Stimulated activated CD4-positive, alpha-beta T cell treated with anti-CD3 and anti-CD28 coated beads, Interleukin-4, amount 100 ng/mL, for 24 hours (primary cell): ENCODE measurements around the gene OLIG2.

ENCODE experiments used
- DNase-seq: peaks from one replicate; pipeline ENCODE4 v3.0.0-alpha.2; 2020

Gene OLIG2

DNA sequence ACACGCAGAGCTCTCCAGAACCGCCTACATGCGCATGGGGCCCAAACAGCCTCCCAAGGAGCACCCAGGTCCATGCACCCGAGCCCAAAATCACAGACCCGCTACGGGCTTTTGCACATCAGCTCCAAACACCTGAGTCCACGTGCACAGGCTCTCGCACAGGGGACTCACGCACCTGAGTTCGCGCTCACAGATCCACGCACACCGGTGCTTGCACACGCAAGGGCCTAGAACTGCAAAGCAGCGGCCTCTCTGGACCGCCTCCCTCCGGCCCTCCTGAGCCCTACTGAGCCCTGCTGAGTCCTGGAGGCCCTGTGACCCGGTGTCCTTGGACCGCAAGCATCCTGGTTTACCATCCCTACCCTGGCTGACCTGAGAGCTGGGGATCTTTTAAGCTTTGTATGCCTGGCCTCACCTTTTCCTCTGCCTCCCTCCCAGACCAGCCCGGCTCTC, 8.3 kb downstream of the OLIG2 start:
- no peak for DNase-seq

DNA sequence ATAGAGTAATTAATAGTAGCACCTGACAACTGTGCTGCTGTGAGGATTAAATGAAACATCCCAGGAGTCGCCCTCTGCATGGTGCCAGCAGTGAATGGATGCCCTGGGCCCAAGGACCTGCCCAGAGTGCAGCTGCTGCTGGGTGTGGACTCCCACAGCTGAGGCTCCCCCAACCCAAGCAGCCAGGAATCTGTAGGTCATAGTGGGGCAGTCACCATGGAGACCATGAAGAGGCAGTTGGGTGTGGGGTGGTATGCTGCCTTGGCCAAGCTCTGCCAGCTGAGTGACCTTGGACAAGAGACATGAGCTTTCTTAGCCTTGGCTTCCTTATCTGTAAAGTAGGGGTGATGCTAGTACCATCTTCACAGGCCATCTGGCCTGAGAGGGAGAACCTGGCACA, 9.4 kb downstream of the OLIG2 start:
- DNase-seq = no peak

DNA sequence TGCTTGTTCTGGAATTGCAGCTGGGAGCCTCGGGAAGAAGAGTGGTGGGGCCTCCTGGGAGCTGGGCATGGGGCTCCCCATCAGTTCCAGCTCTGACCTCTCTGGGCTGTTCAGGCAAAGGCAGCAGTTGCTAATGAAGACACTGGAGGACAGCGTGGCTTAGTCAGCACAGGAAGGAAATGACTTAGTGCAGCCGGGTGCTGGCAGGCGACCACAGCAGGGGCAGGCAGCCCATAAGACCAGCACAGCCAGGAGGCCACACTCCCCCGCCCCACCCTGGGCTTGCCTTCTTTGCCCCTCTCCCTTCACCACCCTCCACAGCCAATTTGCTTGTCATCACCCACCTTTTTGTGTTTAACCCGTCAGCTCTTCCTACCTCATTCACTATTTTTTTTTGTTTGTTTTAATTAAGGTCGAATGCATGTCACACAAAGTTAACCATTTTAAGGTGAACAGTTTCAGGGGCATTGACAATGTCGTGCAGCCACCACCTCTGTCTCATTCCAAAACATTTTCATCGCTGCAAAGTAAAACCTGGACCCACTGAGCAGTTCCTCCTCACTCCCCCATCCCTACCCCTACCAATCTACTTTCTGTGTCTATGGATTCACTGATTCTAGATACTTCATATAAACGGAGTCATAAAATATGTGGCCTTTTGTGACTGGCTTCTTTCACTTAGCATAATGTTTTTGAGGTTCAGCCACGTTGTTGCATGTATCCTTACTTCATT, 10.9 kb downstream of the OLIG2 start:
- DNase-seq = no peak

DNA sequence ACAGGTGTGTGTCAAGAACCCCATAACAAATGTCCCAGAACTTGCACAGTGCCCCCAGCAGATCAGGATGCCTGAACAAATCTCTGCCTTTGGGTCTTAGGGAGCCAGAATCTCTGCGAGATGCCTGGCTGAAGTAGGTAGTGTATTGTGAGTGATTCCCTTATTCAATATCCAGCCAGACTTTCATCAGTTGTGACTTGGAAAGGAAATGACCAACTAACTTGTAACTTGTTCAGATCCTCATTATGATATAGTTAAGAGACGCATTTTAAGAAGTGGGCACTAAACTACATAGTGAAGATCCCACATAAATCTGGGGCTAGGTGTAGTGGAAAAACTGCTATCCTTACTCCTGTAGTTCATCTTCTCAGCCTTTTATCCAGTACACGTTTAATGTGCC, 11.8 kb downstream of the OLIG2 start:
- no peak for DNase-seq

DNA sequence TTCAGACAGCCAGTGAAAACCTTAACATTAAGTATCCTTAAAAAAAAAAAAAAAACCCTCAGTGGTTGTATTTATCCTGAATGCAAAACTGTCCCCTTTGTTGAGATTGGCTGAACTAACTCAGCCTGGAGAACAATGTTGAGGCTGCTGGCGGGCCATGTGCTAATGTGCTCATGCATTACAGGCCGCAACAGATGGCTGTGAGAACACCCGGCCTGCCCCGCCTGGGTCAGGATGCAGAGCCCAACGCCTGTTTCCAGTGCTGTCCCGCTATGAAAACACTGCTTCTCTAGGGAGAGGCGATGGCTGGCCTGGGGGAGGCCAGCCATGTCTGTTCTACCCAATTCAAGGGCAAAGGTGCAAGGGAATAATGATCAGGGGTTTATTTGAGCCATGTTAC, 13.8 kb downstream of the OLIG2 start:
- DNase-seq = no peak

DNA sequence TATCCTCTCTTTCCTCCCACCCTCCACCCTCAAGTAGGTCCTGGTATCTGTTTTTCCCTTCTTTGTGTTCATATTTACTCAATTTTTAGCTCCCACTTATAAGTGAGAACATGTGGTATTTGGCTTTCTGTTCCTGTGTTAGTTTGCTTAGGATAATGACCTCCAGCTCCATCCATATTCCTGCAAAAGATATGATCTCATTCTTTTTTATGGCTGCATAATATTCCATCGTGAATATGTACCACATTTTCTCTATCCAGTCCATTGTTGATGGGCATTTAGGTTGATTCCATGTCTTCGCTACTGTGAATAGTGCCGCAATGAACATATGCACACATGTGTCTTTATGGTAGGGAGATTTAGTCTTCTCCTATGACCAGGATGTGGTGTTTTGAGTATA, 14.5 kb downstream of the OLIG2 start:
- no peak for DNase-seq

DNA sequence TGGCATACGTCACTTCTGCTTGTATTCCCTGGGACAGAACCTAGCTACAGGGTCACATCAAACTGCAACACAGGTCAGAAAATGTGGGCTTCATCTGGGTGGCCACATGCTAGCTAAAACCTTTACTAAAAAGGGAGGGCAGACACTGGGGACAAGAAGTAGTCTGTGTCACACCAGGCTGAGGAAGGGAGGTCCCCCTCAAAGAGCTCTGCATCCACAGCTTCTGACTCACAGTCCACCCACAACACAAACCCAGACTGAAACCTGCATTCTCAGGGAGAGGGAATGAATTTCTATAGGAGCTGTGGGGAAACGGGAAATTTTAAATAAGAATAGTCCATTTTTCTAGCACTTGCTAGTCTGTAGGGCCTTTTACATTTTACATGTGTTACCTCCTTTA, 16.2 kb downstream of the OLIG2 start:
- DNase-seq = no peak

DNA sequence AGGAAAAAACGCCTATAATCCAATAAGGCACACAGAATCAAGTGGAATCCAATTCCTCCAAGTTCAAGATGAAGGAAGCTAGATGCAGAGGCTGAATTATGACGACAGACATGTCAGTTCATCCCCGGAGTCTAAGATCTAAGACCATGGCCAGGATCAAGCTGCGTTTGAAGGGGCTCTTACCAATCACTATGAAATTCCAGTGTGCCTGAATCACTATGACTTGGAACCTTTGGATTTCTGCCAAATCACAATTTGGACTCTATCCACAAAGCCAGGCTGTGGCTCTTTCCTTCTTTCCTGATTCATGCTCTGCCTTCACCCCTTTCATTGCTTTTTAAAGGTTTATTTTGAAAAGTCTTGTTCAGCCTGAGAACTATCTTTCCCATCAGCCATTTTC, 17.1 kb downstream of the OLIG2 start:
- no peak for DNase-seq

DNA sequence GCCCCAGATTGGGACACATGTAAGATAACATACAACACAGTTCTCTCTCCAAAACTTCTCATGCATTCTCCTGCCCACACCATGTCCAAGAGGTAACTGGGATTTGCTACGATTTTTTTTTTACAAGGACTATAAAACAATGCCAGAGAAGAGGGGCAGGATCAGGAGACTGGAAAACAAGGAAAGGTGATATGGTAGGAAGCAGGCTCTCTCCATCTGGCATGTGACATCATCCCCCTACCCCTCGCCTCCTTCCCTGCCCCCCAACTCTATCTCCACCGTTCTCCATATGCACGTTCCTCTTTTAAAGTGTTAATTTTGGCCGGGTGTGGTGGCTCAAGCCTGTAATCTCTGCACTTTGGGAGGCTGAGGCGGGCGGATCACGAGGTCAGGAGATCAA, 20.7 kb downstream of the OLIG2 start:
- no peak for DNase-seq

DNA sequence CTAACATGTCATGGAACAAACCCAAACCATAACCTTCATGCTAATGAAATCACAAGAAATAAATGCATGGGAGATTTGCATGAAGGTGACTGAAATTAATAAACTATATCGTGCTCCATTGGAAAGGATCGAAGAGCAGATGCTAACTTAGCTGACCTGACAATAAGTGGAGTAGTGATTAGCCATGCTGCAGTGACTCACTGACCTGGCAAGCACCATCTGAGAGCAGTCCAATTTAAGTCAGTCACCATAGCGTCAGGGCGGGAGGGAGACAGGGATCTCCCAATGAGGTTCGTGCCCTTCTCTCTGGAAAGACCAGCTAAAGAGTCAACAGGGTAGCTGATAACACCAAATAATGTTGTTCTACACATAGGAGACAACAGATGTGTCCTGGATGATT, 21.5 kb downstream of the OLIG2 start:
- DNase-seq = no peak

DNA sequence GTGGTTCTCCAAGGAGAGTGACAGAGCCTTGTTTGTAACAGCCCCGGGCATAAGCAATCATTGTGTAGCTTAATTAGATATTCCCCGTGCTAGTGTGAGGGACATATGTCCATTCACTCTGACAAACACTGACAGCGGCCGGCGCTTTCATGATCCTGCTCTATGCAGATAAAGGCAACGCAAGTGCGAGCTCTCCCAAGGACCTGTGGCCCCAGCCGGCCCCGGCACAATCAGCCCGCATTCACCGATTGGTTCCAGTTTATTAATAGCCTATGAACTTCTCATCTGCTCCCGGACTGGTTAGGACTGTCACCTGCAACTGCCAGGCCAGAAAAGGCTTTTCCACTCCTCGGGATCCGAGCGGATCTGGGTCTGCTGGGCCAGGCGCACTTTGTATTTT, 26.2 kb downstream of the OLIG2 start:
- no peak for DNase-seq

DNA sequence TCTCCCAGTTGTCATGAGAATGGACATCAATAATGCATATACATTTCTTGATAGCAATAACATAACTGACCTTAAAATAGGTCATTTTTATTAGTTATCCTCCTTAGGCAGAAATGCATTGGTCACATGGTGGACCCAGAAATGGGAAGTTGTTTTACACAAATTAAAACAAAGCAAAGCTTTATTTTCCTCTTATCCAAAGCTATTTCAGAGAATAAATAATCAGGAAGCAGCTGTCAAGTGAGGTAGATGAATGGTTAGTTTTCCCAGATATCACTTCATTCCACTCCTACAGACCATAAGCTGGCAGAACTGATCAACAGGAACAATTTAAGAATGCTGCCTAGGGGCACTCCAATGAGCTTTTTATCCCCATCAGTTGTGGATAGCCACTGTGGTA, 28.2 kb downstream of the OLIG2 start:
- no peak for DNase-seq

DNA sequence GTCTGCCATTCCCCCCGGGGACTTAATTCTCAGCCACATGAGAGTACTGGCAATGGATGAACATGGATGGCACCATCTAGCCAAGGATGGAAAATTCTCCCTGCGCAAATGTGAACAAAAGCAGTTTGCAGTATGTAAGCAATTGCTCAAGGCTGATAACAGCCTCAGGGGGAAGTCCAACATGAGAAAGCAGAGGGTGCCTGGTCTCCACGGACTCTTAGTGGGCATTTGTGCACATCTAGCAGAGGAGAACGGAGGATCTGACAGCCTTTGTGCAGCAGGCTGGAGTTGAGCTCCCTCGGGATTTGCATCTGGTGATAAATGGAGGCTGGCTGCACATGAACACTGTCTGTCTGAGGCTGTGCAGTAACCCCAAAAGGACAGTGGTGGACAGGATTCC, 30.3 kb downstream of the OLIG2 start:
- no peak for DNase-seq

DNA sequence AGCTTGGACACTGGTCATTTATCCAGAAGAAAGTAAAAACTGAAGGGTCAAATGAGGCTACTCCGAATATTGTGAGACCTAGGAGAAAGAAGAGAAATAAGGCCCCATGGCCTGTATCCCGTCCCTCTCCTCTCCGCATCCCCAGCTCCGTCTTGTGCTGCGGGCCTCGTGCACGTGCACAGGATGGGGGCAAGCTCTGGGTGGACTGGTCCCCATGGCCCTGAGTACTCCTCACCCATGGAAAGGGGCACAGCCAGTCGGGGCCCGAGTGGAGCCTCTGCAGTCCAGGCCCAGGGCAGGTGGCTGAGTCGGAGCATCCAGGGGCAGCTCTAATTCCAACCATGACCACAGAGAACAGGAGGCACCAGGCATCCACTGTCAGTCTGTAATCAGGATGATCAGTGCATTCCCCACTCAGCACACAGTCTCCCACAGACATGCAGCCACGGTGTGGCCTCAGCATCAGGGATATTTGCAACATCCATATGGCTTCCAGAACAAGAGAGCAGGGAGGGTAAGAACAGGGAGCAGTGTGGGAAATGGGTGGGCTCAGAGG, 31.7 kb downstream of the OLIG2 start:
- no peak for DNase-seq

DNA sequence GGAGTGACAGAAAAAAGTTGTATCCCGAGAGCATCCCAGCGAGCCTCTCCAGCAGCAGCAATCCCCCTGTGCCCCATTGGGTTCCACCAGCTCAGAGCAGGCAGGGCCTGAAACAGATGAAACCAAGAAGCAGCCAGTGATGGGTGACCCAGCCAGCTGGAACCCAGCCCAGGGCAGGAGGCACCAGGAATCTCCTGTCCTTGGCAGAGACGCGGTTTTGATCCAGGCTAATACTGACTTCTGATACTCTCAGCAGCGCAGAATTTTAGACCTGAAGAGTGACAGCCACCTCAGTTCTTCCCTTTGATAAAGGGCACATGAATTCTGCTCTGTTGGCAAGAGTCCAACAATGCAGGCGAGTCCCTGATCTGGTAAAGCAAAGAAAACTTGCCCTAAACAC, 32.8 kb downstream of the OLIG2 start:
- no peak for DNase-seq

DNA sequence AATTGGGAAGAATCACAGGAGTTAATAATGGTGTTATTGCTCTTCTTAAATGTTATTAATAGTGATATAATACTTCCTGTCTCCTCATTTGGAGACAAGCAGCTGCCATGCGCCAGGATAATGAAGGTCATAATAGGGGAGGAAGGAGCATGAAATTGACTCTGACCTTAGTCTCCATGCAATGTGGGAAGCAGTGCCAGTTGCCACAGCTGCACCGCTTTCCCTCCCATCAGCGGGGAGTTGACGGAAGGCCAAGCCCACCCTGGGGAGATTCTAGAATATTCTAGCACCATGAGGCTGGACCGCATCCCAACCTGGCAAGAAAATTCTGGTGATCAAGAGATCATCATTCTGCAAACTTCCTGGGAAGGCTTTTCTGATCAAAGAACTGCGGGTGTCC, 33.2 kb downstream of the OLIG2 start:
- DNase-seq = no peak

DNA sequence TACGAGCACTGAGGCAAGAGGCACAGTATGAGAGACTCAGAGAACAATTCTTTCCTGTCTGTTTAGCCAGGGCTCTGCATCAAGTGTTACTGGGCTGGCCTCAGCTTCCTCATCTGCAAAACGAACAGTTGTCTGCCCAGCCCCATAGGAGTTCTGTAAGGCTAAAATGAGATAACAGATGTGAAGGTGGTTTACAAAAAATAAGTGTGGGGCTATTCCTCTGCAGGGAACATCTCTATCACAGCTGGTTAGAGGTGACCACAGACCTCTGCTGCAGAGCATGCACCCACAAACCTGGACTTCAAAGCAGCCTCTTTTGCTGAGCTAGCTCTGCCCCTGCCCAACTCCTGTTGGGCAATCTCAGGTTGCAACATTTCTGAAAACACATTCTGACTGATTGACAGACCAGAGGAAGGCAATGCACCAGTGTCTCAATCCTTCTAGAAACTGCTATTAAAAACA, 33.7 kb downstream of the OLIG2 start:
- DNase-seq = no peak

DNA sequence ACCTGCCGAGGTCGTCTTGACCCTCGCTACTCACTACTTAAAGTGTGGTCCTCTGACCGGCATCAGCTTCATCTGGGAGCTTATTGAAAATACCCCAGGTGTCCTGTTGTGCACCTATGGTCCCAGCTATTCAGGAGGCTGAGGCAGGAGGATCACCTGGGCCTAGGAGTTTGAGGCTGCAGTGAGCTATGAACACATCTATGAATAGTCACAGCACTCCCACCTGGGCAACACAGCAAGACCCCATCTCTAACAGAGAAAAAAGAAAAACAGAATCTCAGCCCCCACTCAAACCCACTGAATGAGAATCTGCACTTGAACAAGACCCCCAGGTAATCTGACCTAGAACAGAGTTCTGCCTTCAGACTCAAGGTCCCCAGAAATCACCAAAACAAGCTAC, 35.5 kb downstream of the OLIG2 start:
- no peak for DNase-seq

DNA sequence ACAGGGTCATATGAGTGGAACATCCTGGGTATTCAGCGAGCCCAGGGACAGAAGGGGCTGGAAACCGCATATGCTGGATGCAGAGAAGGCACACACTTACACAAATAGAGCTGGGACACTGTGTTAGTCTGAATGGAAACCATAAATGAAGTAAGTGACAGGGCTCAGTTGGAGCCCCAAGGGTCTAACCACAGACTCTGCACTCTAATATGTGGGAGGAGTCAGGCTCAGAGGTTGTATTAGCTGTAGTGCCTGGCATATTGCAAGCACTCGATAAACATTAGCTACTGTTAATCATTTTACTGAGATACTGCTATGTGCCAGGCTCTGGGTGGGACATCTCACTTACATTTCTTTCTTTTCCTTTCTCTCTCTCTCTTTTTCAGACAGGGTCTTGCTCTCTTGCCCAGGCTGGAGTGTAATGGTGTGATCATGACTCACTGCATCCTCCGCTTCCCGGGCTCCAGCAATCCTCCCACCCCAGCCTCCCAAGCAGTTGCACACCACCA, 37.7 kb downstream of the OLIG2 start:
- DNase-seq = no peak

DNA sequence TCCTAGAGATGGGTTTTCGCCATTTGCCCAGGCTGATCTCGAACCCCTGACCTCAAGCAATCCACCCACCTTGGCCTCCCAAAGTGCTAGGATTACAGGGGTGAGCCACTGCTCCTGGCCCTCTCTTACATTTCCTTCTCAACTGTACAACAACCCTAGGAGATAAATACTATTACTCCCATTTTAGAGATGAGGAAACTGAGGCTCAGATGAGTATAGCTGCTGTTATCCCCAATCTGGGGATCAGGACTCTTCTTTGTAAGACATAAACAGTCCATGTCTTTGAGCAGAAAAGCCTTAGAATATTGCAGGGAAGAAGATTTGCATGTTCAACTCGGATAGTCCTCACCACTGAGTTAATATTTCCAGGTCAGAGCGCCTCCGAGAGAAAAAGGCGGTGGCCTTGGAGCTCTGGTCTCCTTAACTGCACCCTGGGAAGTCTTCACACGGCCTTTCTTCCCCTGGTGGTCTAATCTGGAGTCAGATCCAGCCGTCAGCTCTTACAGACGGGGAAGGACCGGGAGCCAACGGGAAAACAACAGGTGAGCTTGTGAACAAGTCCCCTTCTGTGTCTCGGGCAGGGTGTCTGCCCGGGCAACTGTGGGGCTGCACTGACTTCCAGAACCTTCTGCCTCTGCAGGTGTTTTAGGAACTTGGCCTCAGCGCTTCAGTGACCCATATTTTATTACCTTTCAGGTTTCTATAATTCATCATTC, 38.3 kb downstream of the OLIG2 start:
- no peak for DNase-seq

DNA sequence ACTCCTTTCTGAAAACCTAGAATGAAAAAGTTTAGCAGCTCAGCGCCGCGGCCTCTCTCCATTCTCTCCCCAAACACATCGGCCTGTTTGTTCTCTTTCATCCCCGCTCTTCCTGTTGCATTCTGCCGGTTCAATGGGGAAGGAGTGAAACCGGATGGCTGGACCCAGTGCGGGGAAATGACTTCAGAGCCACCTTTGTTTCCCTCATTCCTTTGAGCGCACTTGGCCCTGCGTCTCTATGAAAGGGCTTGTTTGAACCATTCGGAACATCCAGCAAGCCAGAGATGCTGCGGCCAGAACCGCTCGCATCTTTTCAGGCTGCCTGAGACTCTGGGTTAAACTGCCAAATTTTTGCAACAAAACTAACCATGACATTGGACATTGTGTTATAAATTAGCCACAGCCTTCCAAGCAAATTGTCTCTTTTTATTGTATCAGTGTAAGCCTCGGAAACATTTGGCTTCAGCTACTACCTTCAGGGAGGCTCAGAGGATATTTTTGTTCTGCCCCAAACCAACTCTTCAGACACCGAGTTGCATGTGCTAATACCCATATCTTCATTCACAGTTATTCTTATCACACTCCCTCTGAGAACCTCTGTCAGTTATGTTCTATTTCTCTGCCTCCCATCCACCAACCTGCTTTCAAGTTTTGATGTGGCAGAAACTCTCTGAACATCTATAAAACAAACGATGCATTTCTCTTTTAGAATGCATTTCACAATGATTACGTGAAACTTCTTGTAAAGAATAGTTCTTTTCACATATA, 39.1 kb downstream of the OLIG2 start:
- no peak for DNase-seq

DNA sequence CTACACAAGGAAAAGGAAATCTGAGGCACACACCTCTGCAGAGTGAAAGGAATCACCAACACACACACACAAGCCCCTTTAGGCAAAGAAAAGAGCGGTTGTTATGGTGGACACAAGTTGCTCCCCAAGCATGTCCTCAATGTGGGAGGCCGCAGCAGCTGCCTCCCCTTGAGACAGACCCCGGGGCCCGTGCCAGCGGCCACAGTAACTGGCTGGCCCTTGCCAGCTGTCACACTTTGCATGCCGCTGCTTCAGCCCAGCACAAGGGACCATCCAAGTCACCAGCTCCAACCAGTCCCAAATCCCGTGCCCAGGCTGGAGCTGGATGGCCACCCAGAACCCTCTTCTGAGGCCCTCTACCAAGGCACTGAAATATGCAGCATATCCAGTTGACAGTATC, 41.3 kb downstream of the OLIG2 start:
- DNase-seq = no peak

DNA sequence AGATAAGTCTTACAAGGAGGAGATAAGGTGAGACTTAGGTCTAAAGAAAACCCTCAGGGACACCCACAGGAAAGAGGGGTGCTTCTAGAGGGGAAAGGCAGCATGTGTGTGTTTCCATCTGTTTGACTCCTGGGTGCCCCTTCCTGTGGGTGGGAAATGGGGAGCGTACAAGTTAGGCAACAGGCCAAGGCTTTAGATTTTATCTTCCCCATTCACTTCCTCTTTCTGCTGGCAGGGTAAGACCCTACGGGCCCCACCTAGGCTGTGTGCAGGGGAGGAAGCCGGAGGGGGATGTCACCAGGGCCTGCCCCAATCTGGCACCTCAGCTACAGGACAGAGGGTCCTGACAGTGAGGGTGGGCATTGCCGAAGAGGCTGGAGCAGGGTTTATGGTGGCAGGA, 41.7 kb downstream of the OLIG2 start:
- no peak for DNase-seq
